SH-SY5Y (cell line): Measurements from ENCODE around the gene DEGS2.

Source experiments
- GATA2 ChIP-seq: IDR thresholded peaks from 2 replicates; pipeline ENCODE4 v1.6.1; 2011; ENCODE audit warnings: mild to moderate bottlenecking, low read depth, low read length
- GATA3 ChIP-seq: IDR thresholded peaks from 2 replicates; pipeline ENCODE4 v1.6.1; 2011; ENCODE audit warnings: low read depth, mild to moderate bottlenecking, low read length, moderate library complexity

DNA sequence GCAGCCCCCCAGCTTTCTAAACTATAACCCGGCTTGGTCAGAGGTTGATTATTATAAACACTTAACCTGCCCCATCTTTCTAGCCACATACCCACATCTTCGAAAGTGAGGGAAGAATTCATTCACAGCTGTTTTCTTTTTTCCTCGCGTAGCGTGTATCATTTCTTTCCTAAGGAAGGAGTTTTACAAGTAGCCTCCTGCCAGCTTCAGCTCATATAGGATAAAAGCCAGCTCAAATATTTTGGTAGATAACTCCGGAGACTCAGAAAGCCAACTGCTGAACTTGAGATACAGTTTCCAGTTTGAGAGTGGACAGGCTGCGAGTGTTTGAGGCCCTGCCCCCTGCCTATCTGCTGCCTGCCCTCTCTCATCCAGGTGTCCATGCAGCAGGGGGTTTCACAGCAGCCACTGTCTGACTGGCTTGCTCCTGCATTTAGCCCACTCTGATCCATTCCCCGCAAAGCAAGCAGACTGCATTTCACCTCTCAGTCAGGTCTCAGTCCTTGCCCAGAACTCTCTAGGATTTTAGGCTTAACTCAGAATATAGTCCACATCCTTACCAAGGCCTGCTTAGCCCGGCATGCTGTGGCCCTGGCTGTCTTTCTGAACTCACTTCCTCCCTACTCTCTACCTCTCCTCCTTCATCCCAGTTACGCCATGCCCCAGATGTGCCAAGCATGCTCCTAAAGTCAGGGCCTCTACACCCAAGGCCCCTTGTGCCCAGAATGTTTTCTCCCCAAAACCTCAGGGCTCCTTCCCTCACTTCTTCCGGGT is 47.3 kb downstream of the DEGS2 start:
- TF ChIP-seq GATA2 (no peak), GATA3 (no peak)
